Right lung (tissue), 5 donors: Measurements from ENCODE around the gene CENPP. TPM values are rescaled to one million over a fixed set of nuclear protein-coding genes. Genes with fewer than 3 reads are reported as not detected.
"Not testable (repeated sequence)": the region's sequence is repeated elsewhere in the genome, so short reads cannot be mapped to it uniquely, and the experiment has no call there.

ENCODE experiments used
- DNase-seq, 2 donors: peaks; one replicate each; pipeline ENCODE4 v3.0.0-alpha.2; 2013
- polyA plus RNA-seq, 5 donors: library from polyadenylated mRNA; unstranded; fragments of 120-200 nt; gene quantifications; one replicate each; pipeline versions ENCODE4 v1.2.1 to v1.2.3, GENCODE V29; 2013; ENCODE audit warnings: inconsistent platforms in 1 of 5, low replicate concordance in 1 of 5; ENCODE audit not compliant: insufficient read length in 5 of 5, insufficient read depth in 1 of 5

Gene CENPP
- polyA plus RNA-seq, 5 donors = 3.5 to 7.0 (median 5.9) TPM

- DNase-seq = no peak
Measured at GRCh38 chr9:92378865-92379560, 53.3 kb downstream of the CENPP start.

GRCh38 chr9:92380603-92381002 lies 54.9 kb downstream of the CENPP start:
- DNase-seq = no peak

- DNase-seq = no peak
Measured at GRCh38 chr9:92381775-92382174, 56.0 kb downstream of the CENPP start.

GRCh38 chr9:92384375-92384774 lies 58.6 kb downstream of the CENPP start:
- no peak for DNase-seq

GRCh38 chr9:92385001-92385400 lies 59.2 kb downstream of the CENPP start:
- no peak for DNase-seq

- no peak for DNase-seq
Measured at GRCh38 chr9:92385477-92385876, 59.7 kb downstream of the CENPP start.

GRCh38 chr9:92385953-92386352 lies 60.2 kb downstream of the CENPP start:
- DNase-seq = no peak

GRCh38 chr9:92392690-92393089 lies 66.9 kb downstream of the CENPP start:
- DNase-seq = no peak

- no peak for DNase-seq
Measured at GRCh38 chr9:92393686-92394085, 67.9 kb downstream of the CENPP start.

- no peak for DNase-seq
Measured at GRCh38 chr9:92395617-92396016, 69.9 kb downstream of the CENPP start.

- DNase-seq = no peak
Measured at GRCh38 chr9:92397853-92398252, 72.1 kb downstream of the CENPP start.

GRCh38 chr9:92402360-92402759 lies 76.6 kb downstream of the CENPP start:
- DNase-seq = no peak

GRCh38 chr9:92402826-92403745 lies 77.3 kb downstream of the CENPP start:
- DNase-seq = peak in 1 of 2 donors; percentile 34

GRCh38 chr9:92404042-92404836 lies 78.5 kb downstream of the CENPP start, which contains the start of gene OGN:
Gene OGN, minus strand, starts transcription at chr9:92404578. Its CDS starts 1,171 bp downstream, at chr9:92403407.
- peak; percentile 69 to 81 for DNase-seq

GRCh38 chr9:92405818-92406217 lies 80.1 kb downstream of the CENPP start:
- DNase-seq = no peak

GRCh38 chr9:92406477-92406876 lies 80.7 kb downstream of the CENPP start:
- DNase-seq = no peak

- DNase-seq = no peak
Measured at GRCh38 chr9:92407818-92408217, 82.1 kb downstream of the CENPP start.

GRCh38 chr9:92408747-92409478 lies 83.2 kb downstream of the CENPP start:
- no peak for DNase-seq

- DNase-seq = not testable (repeated sequence)
Measured at GRCh38 chr9:92411157-92411556, 85.4 kb downstream of the CENPP start.

GRCh38 chr9:92414566-92414965 lies 88.8 kb downstream of the CENPP start:
- DNase-seq = no peak

- no peak for DNase-seq
Measured at GRCh38 chr9:92422611-92423338, 97.0 kb downstream of the CENPP start.
